B cell (primary cell): ENCODE results near the gene GSC2. TPM values are rescaled to one million over a fixed set of nuclear protein-coding genes. Genes with fewer than 3 reads are reported as not detected.

Experiments used
- ATAC-seq: fragments of 200-7000 bp; cut with Tn5 transposase; one replicate; pipeline ENCODE4 v1.10.0; 2021; ENCODE audit warnings: low read depth, mild to moderate bottlenecking, moderate number of reproducible peaks, moderate library complexity
- CTCF ChIA-PET: fragments of 350-600 bp; sonication (Branson Sonifier 250); formaldehyde crosslinking; loops from one replicate; lab custom pipeline; 2021; ENCODE audit warnings: antibody characterized with exemption, inconsistent platforms; lab: Charles Lee
- POLR2A ChIA-PET: fragments of 350-600 bp; sonication (Branson Sonifier 250); formaldehyde crosslinking; loops from one replicate; lab custom pipeline; 2021; ENCODE audit warnings: antibody characterized with exemption; lab: Charles Lee
- DNase-seq: peaks from one replicate; pipeline ENCODE4 v3.0.0; 2013
- H2AFZ ChIP-seq: 2 replicates; pipeline ENCODE4 v1.6.1; 2012; ENCODE audit warnings: mild to moderate bottlenecking, low read depth, low read length; ENCODE audit not compliant: insufficient read depth, poor library complexity, severe bottlenecking
- H3K27ac ChIP-seq, 2 donors: 1 replicate in 1 of 2; 2 replicates in 1 of 2; pipeline ENCODE4 v1.5.1; 2012 to 2013; ENCODE audit warnings: low read length in 2 of 2, mild to moderate bottlenecking in 2 of 2, moderate library complexity in 1 of 2
- H3K27me3 ChIP-seq, 4 experiments: fragments of 200-600 bp in 1 of 4; sonication (generic) in 1 of 4; replicated peaks in 1 of 4; 1 replicate in 2 of 4; 2 replicates in 2 of 4; pipeline versions ENCODE4 v1.6.1 to v1.7.0; 2013 to 2016; ENCODE audit warnings: low read length in 3 of 4, mild to moderate bottlenecking in 2 of 4, mixed read lengths in 1 of 4, moderate library complexity in 1 of 4; ENCODE audit not compliant: insufficient read depth in 4 of 4, control insufficient read depth in 3 of 4; ENCODE audit errors: control extremely low read depth in 1 of 4
- H3K36me3 ChIP-seq, 2 experiments: replicated peaks in 1 of 2; 1 replicate in 1 of 2; 2 replicates in 1 of 2; pipeline versions ENCODE4 v1.6.1 to v1.7.1; 2013; ENCODE audit warnings: low read length in 1 of 2; ENCODE audit not compliant: insufficient read depth in 2 of 2, control insufficient read depth in 1 of 2; ENCODE audit errors: control extremely low read depth in 1 of 2, extremely low read depth in 1 of 2
- H3K4me1 ChIP-seq, 2 donors: fragments of 200-600 bp in 1 of 2; sonication (generic) in 1 of 2; 1 replicate in 1 of 2; 2 replicates in 1 of 2; pipeline versions ENCODE4 v1.5.1 to v1.6.1; 2013 to 2017; ENCODE audit warnings: low read length in 2 of 2; ENCODE audit not compliant: control insufficient read depth in 2 of 2, insufficient read depth in 2 of 2
- H3K4me2 ChIP-seq: replicated peaks from 2 replicates; pipeline ENCODE3; 2012; ENCODE audit warnings: mild to moderate bottlenecking, low read depth, low read length; ENCODE audit not compliant: poor library complexity, severe bottlenecking
- H3K4me3 ChIP-seq, 5 experiments: fragments of 200-600 bp in 1 of 5; sonication (generic) in 1 of 5; 1 replicate in 3 of 5; 2 replicates in 2 of 5; pipeline versions ENCODE4 v1.5.1 to v1.7.0; 2011 to 2016; ENCODE audit warnings: low read length in 4 of 5, mild to moderate bottlenecking in 4 of 5, low read depth in 2 of 5, control low read depth in 1 of 5, moderate library complexity in 1 of 5; ENCODE audit not compliant: insufficient read depth in 1 of 5; ENCODE audit errors: control extremely low read depth in 1 of 5, extremely low read depth in 1 of 5
- H3K79me2 ChIP-seq: fragments of 200-600 bp; sonication (generic); one replicate; pipeline ENCODE4 v1.6.0; 2016; ENCODE audit warnings: low read length; ENCODE audit not compliant: control insufficient read depth, insufficient read depth
- H3K9ac ChIP-seq: fragments of 200-600 bp; sonication (generic); 2 replicates; pipeline ENCODE4 v1.6.1; 2017; ENCODE audit warnings: mild to moderate bottlenecking, low read length, moderate library complexity
- H3K9me3 ChIP-seq, 3 donors: one replicate each; pipeline versions ENCODE4 v1.6.1 to v1.7.1; 2013; ENCODE audit warnings: low read length in 2 of 3; ENCODE audit not compliant: control insufficient read depth in 2 of 3, insufficient read depth in 1 of 3; ENCODE audit errors: control extremely low read depth in 1 of 3
- H4K20me1 ChIP-seq: 2 replicates; pipeline ENCODE4 v1.6.0; 2012; ENCODE audit warnings: mild to moderate bottlenecking, low read length; ENCODE audit not compliant: insufficient read depth, control insufficient read depth, poor library complexity, severe bottlenecking
- H3K27ac Mint-ChIP-seq: one replicate; pipeline ENCODE4 v1.8.0; 2021; ENCODE audit warnings: mixed read lengths
- H3K27me3 Mint-ChIP-seq: one replicate; pipeline ENCODE4 v1.8.0; 2021; ENCODE audit warnings: mixed read lengths
- H3K4me1 Mint-ChIP-seq: one replicate; pipeline ENCODE4 v1.8.0; 2021; ENCODE audit warnings: mixed read lengths
- H3K4me3 Mint-ChIP-seq: one replicate; pipeline ENCODE4 v1.8.0; 2021; ENCODE audit warnings: mixed read lengths
- H3K9me3 Mint-ChIP-seq: one replicate; pipeline ENCODE4 v1.8.0; 2022; ENCODE audit warnings: mixed read lengths; ENCODE audit not compliant: insufficient read depth
- CTCF ChIP-seq: fragments of 200-600 bp; IDR thresholded peaks from one replicate; pipeline ENCODE4 v1.8.0; 2022; ENCODE audit warnings: antibody characterized with exemption, mild to moderate bottlenecking
- EZH2 ChIP-seq: IDR thresholded peaks from 2 replicates; pipeline ENCODE4 v1.6.1; 2012; ENCODE audit warnings: borderline replicate concordance, low read depth, mild to moderate bottlenecking, moderate library complexity, low read length; ENCODE audit not compliant: insufficient read depth, poor library complexity, severe bottlenecking
- WGBS: methylation state at CpG from one replicate; pipeline ENCODE4 v1.1.5; 2013; ENCODE audit warnings: missing lambda C conversion rate; ENCODE audit not compliant: insufficient coverage; 5-methylcytosine and 5-hydroxymethylcytosine counted together
- intact Hi-C: fragments of 100-400 bp; cut with micrococcal nuclease; formaldehyde crosslinking; loops from one replicate; pipeline ENCODE4 v1.10.0; 2022
- polyA plus RNA-seq: library from polyadenylated mRNA; depleted of rRNA; stranded (reverse); fragments of >200 nt; gene quantifications from 2 replicates; pipeline ENCODE4 v1.2.3, GENCODE V29; 2012
- total RNA-seq, 2 donors: library from RNA; stranded (reverse); fragments of 120-200 nt in 1 of 2; gene quantifications; 1 replicate in 1 of 2; 2 replicates in 1 of 2; pipeline versions ENCODE4 v1.2.3 to v1.2.4, GENCODE V29; 2013 to 2022

GSC2 gene
- total and polyA plus RNA-seq, 2 donors (not counting 1 experiment from before 2014, with no cell fraction given): not detected

- peaks cover 0 to 18% (median 3%) of the 10 kb centered on the region in 3 donors for H3K9me3 ChIP-seq
- CTCF ChIA-PET: interaction anchor here (0.7 kb wide), 1 partner anchor 317 kb away, joined by 3 read pairs; no protein-coding TSS in a partner anchor
Observed at GRCh38 chr22:19169002-19169946, 19.2 kb upstream of the GSC2 start.

More at GRCh38 chr22:19169002-19169946, 19.2 kb upstream of the GSC2 start:
- peak; percentile 31 for DNase-seq
- POLR2A ChIA-PET: no interaction called here
- no peak overlapping the region for H3K27ac ChIP-seq
- Mint-ChIP-seq H3K4me3 (peak overlapping the region; percentile 96), H3K4me1 (peaks cover 47% of the 10 kb centered on the region), H3K9me3 (peaks cover 2% of the 10 kb centered on the region), H3K27me3 (peaks cover 29% of the 10 kb centered on the region), H3K27ac (peak overlapping the region; percentile 38)
- no peaks in the 10 kb centered on the region for H3K36me3 ChIP-seq
- TF ChIP-seq CTCF (no peak), EZH2 (no peak)
- peaks cover 40% of the 10 kb centered on the region for H3K79me2 ChIP-seq
- H2AFZ ChIP-seq: peak overlapping the region; percentile 76
- H3K27me3 ChIP-seq: peaks cover 0 to 46% (median 25%) of the 10 kb centered on the region in 4 experiments
- H3K9ac ChIP-seq: peak overlapping the region; percentile 53
- peak overlapping the region; percentile 99 for H3K4me2 ChIP-seq
- H4K20me1 ChIP-seq: peaks cover 8% of the 10 kb centered on the region
- peak overlapping the region in 4 of 5 experiments; percentile 14 to 38 (median 28) for H3K4me3 ChIP-seq
- peaks cover 49 to 52% of the 10 kb centered on the region in 2 donors for H3K4me1 ChIP-seq
- intact Hi-C loops: no loop called here
- no peak for ATAC-seq
- 10% methylated on average over 56 of the region's 58 CpGs for WGBS
